Uterine smooth muscle cell (primary cell): ENCODE results near the gene HOXB3. TPM values are rescaled to one million over a fixed set of nuclear protein-coding genes. Genes with fewer than 3 reads are reported as not detected.

ENCODE experiments used
- total RNA-seq: library from RNA; depleted of rRNA; stranded (reverse); fragments of >200 nt; gene quantifications from 2 replicates; pipeline ENCODE4 v1.2.3, GENCODE V29; 2014

Gene HOXB3
- 3.0 and 4.0 TPM in 2 replicates for total RNA-seq

GRCh38 chr17:48589831-48590606, at the start of gene HOXB3:
HOXB3 (minus strand) TSS chr17:48590241; CDS start chr17:48552474, 37,767 bp downstream.

GRCh38 chr17:48626245-48627117, 36.4 kb upstream of the HOXB3 start, which contains the start of gene HOXB9:
HOXB9 (minus strand) TSS chr17:48626358; CDS start chr17:48626269, 89 bp downstream.

GRCh38 chr17:48615047-48615962, 25.3 kb upstream of the HOXB3 start, which contains the start of gene HOXB8:
HOXB8 (minus strand) TSS chr17:48615292; CDS start chr17:48614704, 588 bp downstream.

GRCh38 chr17:48610282-48611211, 20.5 kb upstream of the HOXB3 start, which contains the start of gene HOXB7:
HOXB7 (minus strand) TSS chr17:48611017; CDS start chr17:48610918, 99 bp downstream.

GRCh38 chr17:48604770-48605329, 14.8 kb upstream of the HOXB3 start, which contains the start of gene HOXB6:
HOXB6 (minus strand) TSS chr17:48604986; CDS start chr17:48598150, 6,836 bp downstream.

GRCh38 chr17:48593126-48593829, 3.2 kb upstream of the HOXB3 start, which contains the start of gene HOXB5:
HOXB5 (minus strand) TSS chr17:48593779; CDS start chr17:48593682, 97 bp downstream.

GRCh38 chr17:48577946-48578615, 12.0 kb downstream of the HOXB3 start, which contains the start of gene HOXB4:
HOXB4 (minus strand) TSS chr17:48578350; CDS start chr17:48578319, 31 bp downstream.

GRCh38 chr17:48545022-48545375, 45.0 kb downstream of the HOXB3 start, which contains the start of gene HOXB2:
HOXB2 (minus strand) TSS chr17:48545109; CDS start chr17:48544911, 198 bp downstream.

GRCh38 chr17:48530887-48531272, 59.2 kb downstream of the HOXB3 start, which contains the start of gene HOXB1:
HOXB1 (minus strand) TSS chr17:48531011; CDS start chr17:48530904, 107 bp downstream.

Other genes starting within 250 kb of the HOXB3 start
- gene SKAP1, start 160.0 kb downstream of the HOXB3 start, total RNA-seq, result not detected in 2 replicates
- gene HOXB1, start 59.2 kb downstream of the HOXB3 start, total RNA-seq, result not detected in 2 replicates
- gene HOXB2, start 45.1 kb downstream of the HOXB3 start, total RNA-seq, result 8.0 and 8.6 TPM in 2 replicates
- 1.00 and 1.1 TPM in 2 replicates for gene HOXB4, start 11.9 kb downstream of the HOXB3 start, total RNA-seq
- gene HOXB5, start 3.5 kb upstream of the HOXB3 start, total RNA-seq, result not detected in 2 replicates
- 0.62 and 0.77 TPM in 2 replicates for gene HOXB6, start 14.7 kb upstream of the HOXB3 start, total RNA-seq
- 1.4 and 1.7 TPM in 2 replicates for gene HOXB7, start 20.8 kb upstream of the HOXB3 start, total RNA-seq
- 0.22 TPM in 1 of 2 replicates, not detected in the other for gene HOXB8, start 25.1 kb upstream of the HOXB3 start, total RNA-seq
- gene HOXB9, start 36.1 kb upstream of the HOXB3 start, total RNA-seq, result not detected in 2 replicates
- not detected in 2 replicates for gene PRAC1, start 132.3 kb upstream of the HOXB3 start, total RNA-seq
- gene PRAC2, start 132.9 kb upstream of the HOXB3 start, total RNA-seq, result not detected in 2 replicates
- gene HOXB13, start 138.5 kb upstream of the HOXB3 start, total RNA-seq, result not detected in 2 replicates
- gene TTLL6, start 227.0 kb upstream of the HOXB3 start, total RNA-seq, result not detected in 2 replicates
- 52.5 and 53.5 TPM in 2 replicates for gene CALCOCO2, start 240.8 kb upstream of the HOXB3 start, total RNA-seq